SU-DHL-6 (cell line): ENCODE data around the gene KRT32.

Experiments used
- H2AFZ ChIP-seq: fragments of 200-600 bp; sonication (generic); 2 replicates; pipeline ENCODE4 v1.6.1; 2014; ENCODE audit warnings: low read depth, mild to moderate bottlenecking, moderate library complexity, mixed read lengths, antibody characterized with exemption, low read length; ENCODE audit not compliant: severe bottlenecking
- H3F3A ChIP-seq: fragments of 200-600 bp; shearing (Covaris generic); 2 replicates; pipeline ENCODE4 v1.6.0; 2016; ENCODE audit warnings: antibody characterized with exemption, mild to moderate bottlenecking; ENCODE audit not compliant: insufficient read depth
- H3K27ac ChIP-seq: fragments of 200-600 bp; sonication (generic); 2 replicates; pipeline ENCODE4 v1.5.1; 2016; ENCODE audit warnings: low read depth, mild to moderate bottlenecking, low read length, moderate library complexity, mixed read lengths
- H3K27me3 ChIP-seq: fragments of 200-600 bp; sonication (generic), shearing (Covaris generic); 2 replicates; pipeline ENCODE4 v1.6.0; 2014; ENCODE audit warnings: mild to moderate bottlenecking, low read length
- H3K36me3 ChIP-seq: fragments of 200-600 bp; sonication (generic); 2 replicates; pipeline ENCODE4 v1.6.1; 2014; ENCODE audit warnings: mild to moderate bottlenecking, low read length, mixed read lengths
- H3K4me2 ChIP-seq: fragments of 300-600, 200-600 bp; shearing (Covaris generic), sonication (generic); 2 replicates; pipeline ENCODE4 v1.6.0; 2014; ENCODE audit warnings: low read length, low read depth, mild to moderate bottlenecking; ENCODE audit not compliant: poor library complexity, severe bottlenecking
- H3K4me3 ChIP-seq: fragments of 200-600 bp; sonication (generic); 2 replicates; pipeline ENCODE4 v1.5.1; 2014; ENCODE audit warnings: antibody characterized with exemption, low read length, mild to moderate bottlenecking, mixed read lengths; ENCODE audit not compliant: insufficient read depth, poor library complexity, severe bottlenecking
- H3K79me2 ChIP-seq: fragments of 200-600 bp; sonication (generic); 2 replicates; pipeline ENCODE4 v1.6.1; 2014; ENCODE audit warnings: mild to moderate bottlenecking, low read length, moderate library complexity; ENCODE audit not compliant: insufficient read depth
- H3K9ac ChIP-seq: fragments of 200-600 bp; sonication (generic); 2 replicates; pipeline ENCODE4 v1.7.0; 2014; ENCODE audit warnings: mild to moderate bottlenecking, low read length
- H3K9me2 ChIP-seq: fragments of 200-600 bp; sonication (generic); replicated peaks from 2 replicates; pipeline ENCODE4 v1.6.1; 2014; ENCODE audit warnings: low read length; ENCODE audit not compliant: insufficient read depth
- H3K9me3 ChIP-seq: fragments of 200-600 bp; sonication (generic); 2 replicates; pipeline ENCODE4 v1.6.1; 2014; ENCODE audit warnings: low read length, mixed read lengths; ENCODE audit not compliant: insufficient read depth
- H4K20me1 ChIP-seq: fragments of 200-600 bp; sonication (generic); 2 replicates; pipeline ENCODE4 v1.6.1; 2014; ENCODE audit warnings: low read depth, mild to moderate bottlenecking, antibody characterized with exemption, low read length, moderate library complexity, mixed read lengths
- EZH2phosphoT487 ChIP-seq: fragments of 200-600 bp; sonication (generic), shearing (Covaris generic); conservative IDR thresholded peaks from 2 replicates; pipeline ENCODE4 v1.6.1; 2018; ENCODE audit warnings: mild to moderate bottlenecking, antibody characterized with exemption, low read length, moderate library complexity, mixed read lengths
- TF ChIP-seq, protein P1 (sequence below): fragments of 200-600 bp; sonication (generic); IDR thresholded peaks from one replicate; pipeline ENCODE4 v1.5.1; 2017; ENCODE audit warnings: antibody characterized with exemption, mild to moderate bottlenecking, low read length, moderate library complexity; ENCODE audit not compliant: insufficient read depth, poor library complexity, severe bottlenecking

Gene KRT32

GRCh38 chr17:41417576-41418015 lies 49.6 kb downstream of the KRT32 start:
- no peaks in the 10 kb centered on the region for H4K20me1 ChIP-seq
- no peaks in the 10 kb centered on the region for H3K27me3 ChIP-seq

DNA sequence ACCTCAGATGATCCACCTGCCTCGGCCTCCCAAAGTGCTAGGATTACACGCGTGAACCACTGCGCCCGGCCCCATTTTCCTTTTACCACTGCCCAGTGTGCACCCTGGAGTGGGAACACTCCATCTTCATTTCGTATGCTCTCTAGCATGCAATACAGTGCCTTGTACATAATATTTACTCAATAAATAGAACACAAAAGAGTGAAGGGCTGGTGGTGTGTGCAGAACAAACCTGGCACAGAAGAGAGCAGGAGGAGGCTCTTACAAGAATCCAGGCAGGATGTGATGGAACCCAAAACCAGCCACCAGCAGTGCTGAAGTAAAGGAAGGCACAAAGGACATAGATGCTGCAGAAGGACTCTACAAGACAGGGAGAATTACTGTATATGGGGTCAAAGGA lies 50.1 kb downstream of the KRT32 start:
- H3K36me3 ChIP-seq: no peaks in the 10 kb centered on the region
- no peaks in the 10 kb centered on the region for H3K79me2 ChIP-seq
- TF ChIP-seq, protein P1, sequence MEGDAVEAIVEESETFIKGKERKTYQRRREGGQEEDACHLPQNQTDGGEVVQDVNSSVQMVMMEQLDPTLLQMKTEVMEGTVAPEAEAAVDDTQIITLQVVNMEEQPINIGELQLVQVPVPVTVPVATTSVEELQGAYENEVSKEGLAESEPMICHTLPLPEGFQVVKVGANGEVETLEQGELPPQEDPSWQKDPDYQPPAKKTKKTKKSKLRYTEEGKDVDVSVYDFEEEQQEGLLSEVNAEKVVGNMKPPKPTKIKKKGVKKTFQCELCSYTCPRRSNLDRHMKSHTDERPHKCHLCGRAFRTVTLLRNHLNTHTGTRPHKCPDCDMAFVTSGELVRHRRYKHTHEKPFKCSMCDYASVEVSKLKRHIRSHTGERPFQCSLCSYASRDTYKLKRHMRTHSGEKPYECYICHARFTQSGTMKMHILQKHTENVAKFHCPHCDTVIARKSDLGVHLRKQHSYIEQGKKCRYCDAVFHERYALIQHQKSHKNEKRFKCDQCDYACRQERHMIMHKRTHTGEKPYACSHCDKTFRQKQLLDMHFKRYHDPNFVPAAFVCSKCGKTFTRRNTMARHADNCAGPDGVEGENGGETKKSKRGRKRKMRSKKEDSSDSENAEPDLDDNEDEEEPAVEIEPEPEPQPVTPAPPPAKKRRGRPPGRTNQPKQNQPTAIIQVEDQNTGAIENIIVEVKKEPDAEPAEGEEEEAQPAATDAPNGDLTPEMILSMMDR: no peak
- no peak for TF ChIP-seq EZH2phosphoT487
- H3K4me3 ChIP-seq: no peak overlapping the region
- no peak overlapping the region for H3K9ac ChIP-seq
- H3F3A ChIP-seq: no peaks in the 10 kb centered on the region
- no peak overlapping the region for H3K4me2 ChIP-seq
- H3K9me2 ChIP-seq: no peaks in the 10 kb centered on the region
- H3K27ac ChIP-seq: no peak overlapping the region
- H3K9me3 ChIP-seq: no peaks in the 10 kb centered on the region
- H3K27me3 ChIP-seq: no peaks in the 10 kb centered on the region
- H2AFZ ChIP-seq: no peak overlapping the region
- H4K20me1 ChIP-seq: no peaks in the 10 kb centered on the region

More at GRCh38 chr17:41417576-41418015, 49.6 kb downstream of the KRT32 start:
- H3K79me2 ChIP-seq: no peaks in the 10 kb centered on the region
- no peaks in the 10 kb centered on the region for H3K36me3 ChIP-seq
- H3K9me3 ChIP-seq: no peaks in the 10 kb centered on the region
- H3K9ac ChIP-seq: no peak overlapping the region
- no peak overlapping the region for H3K4me3 ChIP-seq
- no peak overlapping the region for H3K4me2 ChIP-seq
- no peak overlapping the region for H3K27ac ChIP-seq
- no peaks in the 10 kb centered on the region for H3F3A ChIP-seq
- TF ChIP-seq EZH2phosphoT487: no peak
- TF ChIP-seq, protein P1: peak; percentile 53
- no peaks in the 10 kb centered on the region for H3K9me2 ChIP-seq
- no peak overlapping the region for H2AFZ ChIP-seq

- no peaks in the 10 kb centered on the region for H3F3A ChIP-seq
- H3K27ac ChIP-seq: no peak overlapping the region
- no peak overlapping the region for H3K4me2 ChIP-seq
- TF ChIP-seq, protein P1: no peak
- H4K20me1 ChIP-seq: no peaks in the 10 kb centered on the region
- no peak overlapping the region for H3K9ac ChIP-seq
- H3K9me3 ChIP-seq: no peaks in the 10 kb centered on the region
- H3K9me2 ChIP-seq: no peaks in the 10 kb centered on the region
- no peaks in the 10 kb centered on the region for H3K27me3 ChIP-seq
- no peak overlapping the region for H2AFZ ChIP-seq
- H3K4me3 ChIP-seq: no peak overlapping the region
- no peaks in the 10 kb centered on the region for H3K79me2 ChIP-seq
- H3K36me3 ChIP-seq: no peaks in the 10 kb centered on the region
Measured at GRCh38 chr17:41416479-41416878, 50.7 kb downstream of the KRT32 start.
